ENCODE results near the gene DALRD3.
A peak's percentile ranks its signal among the peaks of the same experiment; 100 is the strongest.

The DALRD3 gene

GRCh38 chr3:49004352-49005302 is 13.8 kb downstream of the DALRD3 start:
- peak; percentile 76 for DNase-seq

GRCh38 chr3:49001155-49001554 is 17.2 kb downstream of the DALRD3 start:
- DNase-seq = no peak

- peak; percentile 78 for DNase-seq
Measured at GRCh38 chr3:48999085-48999858, 19.1 kb downstream of the DALRD3 start.

DNA sequence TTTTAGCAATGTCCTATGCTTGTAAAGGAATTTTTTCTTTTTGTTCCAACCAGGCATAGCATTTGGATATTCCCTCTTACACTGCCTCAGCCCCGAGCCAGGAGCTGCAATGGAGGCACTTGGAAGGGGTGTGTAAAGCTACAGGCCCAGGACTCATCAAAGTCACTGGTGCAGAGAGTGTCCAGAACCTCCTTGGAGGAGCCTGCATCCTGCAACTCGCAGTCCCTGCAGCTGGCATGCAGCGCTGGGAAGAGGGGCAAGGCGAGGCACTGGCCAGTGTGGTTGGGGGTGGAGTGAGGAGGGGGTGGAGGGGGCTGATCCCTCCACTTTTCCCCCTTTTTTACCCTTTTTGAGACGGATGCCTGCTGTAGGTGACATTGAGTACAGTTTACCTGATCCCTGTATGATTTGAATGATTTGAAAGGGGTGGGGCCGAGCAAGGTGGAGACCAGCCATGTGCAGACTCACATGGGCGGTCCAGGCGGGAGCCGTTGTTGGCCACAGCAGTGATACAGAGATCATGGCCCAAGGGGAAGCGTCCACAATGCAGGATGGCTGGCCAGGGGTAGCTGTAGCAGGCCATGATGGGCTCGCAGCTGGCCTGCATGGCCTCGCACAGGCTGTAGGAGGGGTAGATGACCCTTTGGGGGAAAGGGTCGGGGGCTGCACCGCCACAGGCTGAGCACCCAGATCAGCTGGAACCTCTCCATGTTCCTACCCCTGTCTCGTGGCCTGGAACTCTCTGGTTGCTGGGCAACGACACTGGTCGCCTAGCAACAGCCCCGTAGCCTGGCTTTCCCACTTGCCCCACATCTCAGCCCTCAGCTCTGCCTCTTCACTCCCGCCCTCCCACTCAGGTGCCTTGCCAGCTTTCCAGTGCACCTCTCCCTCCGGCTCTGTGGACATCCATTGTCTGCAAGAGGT is 20.4 kb downstream of the DALRD3 start:
- no peak for DNase-seq

DNA sequence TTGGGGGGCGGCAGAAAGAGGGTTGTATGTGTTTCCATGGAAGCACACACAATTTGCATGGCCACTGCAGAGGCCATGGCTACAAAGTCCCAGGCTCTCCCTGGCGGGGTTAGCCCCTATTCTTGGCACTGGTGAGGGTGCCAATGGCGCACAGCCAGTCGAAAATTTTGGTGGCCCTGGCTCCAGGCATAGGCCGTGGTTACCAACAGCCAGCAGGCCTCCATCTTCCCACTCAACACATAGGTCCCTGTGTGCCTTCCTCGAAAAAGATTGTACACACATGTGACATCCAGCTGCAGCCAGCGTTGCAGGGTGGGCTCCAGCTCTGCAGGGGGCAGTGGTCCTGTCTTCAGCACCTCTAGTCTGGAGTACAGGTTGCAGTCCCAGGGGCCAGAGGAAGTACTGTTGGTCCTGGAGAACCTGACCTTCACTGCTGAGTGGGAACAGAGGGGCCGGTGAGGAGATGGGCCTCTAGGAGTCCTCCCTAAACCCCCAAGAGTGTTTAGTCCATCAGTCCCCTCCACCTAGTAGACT is 21.2 kb downstream of the DALRD3 start:
- no peak for DNase-seq

DNA sequence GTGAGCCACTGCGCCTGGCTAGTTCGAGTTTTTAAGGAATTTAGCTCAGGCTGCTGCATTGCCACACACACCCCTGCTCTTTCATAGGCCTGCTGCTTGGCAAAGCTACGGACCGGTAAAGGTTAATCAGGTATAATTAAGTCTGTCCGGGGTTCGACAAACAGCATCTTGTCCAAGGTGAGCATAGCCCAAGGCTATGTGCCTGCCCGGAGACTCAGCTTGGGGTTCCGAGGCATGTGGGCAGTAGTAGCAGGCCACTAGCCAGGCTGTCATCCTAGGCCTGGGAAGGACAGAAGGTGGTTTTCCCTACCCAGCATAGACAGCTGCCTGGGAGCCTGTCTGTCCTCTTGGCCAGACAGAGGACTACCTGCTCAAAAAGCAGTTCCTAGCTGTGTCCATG is 21.7 kb downstream of the DALRD3 start:
- DNase-seq = no peak

- no peak for DNase-seq
Measured at GRCh38 chr3:48993834-48994233, 24.5 kb downstream of the DALRD3 start.

- DNase-seq = no peak
Measured at GRCh38 chr3:48991851-48992545, 26.4 kb downstream of the DALRD3 start.

GRCh38 chr3:48990636-48991469 is 27.5 kb downstream of the DALRD3 start:
- peak; percentile 23 for DNase-seq

- DNase-seq = peak; percentile 69
Measured at GRCh38 chr3:48989796-48990635, 28.4 kb downstream of the DALRD3 start, which contains the start of gene P4HTM. Gene P4HTM, plus strand, starts transcription at chr3:48990241. Its CDS starts 16 bp downstream, at chr3:48990257.

DNA sequence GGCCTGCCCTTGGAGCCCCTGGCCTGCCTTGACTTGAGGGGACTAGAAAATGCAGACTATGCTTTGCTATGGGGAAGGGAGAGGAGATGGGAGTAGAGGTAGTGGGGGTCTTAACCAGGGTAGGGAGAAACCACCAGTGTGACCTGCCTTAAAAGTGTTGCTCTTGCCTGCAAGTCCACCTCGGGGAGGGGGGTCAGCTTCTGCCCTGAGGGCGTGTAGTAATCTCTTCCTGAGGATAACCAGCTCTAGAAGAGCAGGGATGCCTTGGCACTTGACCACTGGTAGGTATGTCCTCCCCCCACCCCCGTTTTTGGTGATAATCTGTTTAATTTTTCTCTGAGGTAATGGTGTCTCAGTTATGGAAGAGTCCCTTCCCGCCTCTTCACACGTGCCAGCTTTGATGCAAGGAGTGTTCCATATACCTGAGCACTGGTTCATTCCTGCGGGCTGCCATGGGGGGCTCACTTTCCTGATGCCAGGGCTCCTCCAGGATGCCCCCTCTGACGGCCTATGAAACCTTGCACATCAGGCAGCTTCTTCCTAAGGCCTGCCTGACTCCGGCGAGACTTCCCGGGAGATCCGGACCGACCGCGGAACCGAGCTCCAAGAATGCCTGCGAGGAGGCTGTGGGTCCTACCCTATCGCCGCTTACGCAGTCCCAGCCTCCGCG is 29.1 kb downstream of the DALRD3 start:
- DNase-seq = peak; percentile 25

DNA sequence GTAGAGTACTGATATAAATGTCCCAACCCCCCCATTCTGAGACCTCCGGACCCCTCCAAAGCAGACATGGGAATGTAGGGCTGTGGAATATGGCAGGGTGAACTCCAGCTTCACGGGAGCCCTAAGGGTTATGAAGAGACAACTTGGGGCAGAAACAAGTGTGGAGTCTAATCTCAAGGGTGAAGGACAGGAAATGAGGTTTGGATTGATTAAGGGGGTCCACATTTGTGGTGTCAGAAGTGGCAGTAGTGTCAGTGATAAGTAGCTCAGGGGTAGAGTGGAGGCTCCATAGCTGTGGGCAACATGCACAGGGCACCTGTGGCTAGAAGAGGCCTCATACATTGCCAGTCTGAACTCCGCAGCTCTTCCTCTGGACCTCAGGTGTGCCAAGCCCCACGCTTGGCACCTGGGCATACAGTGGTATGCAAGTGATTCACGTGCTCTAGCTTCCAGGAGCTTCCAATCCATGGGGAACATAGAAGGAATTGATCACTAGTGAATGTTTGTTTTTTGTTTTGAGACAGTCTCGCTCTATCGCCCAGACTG is 32.5 kb downstream of the DALRD3 start:
- no peak for DNase-seq

DNA sequence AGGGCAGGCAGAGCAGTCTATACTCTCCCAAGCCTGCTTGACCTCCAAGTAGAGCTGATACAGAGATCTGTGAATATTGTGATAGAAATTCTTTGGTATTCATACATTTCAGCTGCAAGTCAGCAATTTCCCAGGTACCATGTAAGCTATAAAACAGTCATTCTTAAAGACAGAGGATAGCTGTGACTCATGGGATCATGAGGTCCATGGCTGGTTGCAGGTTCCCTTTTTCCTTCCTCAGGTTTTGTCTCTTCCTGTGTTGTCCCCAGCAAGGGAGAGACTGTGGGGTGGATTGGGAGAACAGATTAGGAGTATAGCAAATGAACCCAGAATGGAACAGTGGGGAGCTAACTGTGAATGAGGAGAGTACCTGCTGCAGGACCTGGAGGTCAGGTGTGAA is 33.7 kb downstream of the DALRD3 start:
- no peak for DNase-seq

DNA sequence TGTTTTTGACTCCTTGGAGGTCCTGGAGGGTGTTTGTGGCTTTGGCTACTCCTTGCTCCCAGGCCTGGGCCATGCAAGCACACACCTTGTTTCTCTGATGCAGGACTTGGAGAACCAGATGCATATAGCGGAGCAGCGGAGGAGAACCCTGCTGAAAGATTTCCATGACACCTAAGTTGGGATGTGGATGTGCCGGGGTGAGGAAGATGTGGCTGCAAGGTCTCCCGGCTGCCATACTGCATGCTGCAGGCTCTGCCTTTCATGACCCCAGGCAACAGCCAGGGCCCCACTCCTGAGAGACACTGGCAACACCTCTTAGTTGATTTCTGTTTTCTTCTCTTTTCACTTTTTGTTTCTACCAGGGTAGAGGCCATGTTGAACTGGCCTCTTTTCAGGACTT is 35.3 kb downstream of the DALRD3 start:
- no peak for DNase-seq

DNA sequence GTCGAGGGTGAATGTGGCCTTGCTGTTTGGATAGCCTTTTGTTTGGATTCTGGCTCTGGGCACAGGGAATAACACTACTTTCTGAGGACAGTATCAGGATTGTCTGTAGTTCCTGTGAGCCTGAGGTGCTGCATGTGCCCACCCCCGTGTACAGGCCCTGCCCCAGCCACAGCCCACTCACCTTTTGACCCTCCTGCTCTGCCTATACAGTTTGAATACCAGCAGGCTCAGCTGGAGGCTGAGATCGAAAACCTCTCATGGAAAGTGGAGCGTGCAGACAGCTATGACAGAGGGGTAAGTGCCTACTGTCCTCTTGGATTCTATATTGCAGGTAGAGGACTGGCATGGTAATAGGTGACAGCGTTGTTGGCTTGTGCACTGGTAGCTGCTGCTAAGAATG is 35.7 kb downstream of the DALRD3 start:
- no peak for DNase-seq

DNA sequence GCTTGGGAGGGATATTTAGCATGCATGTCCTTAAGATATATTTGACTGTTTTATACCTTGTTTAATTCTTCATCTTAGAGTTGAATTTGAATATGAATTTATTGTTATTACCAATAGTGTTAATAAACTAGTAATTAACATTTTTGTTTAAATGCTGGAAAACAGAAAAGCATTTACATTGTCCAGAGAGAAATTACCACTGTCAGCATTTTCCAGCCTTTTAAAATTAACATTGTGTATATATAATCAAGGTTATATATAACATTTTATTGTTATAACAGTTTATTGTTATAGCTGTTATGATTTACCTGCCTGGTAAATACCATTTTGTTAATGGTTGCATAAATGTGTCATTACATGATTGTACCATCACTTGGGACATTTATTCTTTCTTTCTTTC is 36.4 kb downstream of the DALRD3 start:
- DNase-seq = no peak

- no peak for DNase-seq
Measured at GRCh38 chr3:48980295-48980694, 38.1 kb downstream of the DALRD3 start.

DNA sequence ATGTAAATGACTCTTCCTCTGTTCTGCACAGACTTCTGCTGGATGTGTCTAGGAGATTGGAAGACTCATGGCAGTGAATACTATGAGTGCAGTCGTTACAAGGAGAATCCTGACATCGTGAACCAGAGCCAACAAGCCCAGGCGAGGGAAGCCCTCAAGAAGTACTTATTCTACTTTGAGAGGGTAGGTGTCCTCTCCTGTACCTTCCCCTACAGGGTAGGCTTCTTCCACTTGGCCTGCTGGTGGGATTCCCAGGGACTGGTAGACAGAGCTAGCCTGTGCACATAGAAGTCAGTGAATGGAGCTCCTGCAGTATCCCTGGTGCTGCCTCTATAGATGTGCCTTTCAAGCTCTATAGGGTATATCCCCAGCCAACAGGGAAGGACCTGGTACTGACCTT is 38.9 kb downstream of the DALRD3 start:
- no peak for DNase-seq

Data from NCI-H146 (cell line).